Glomerular visceral epithelial cell (primary cell): Measurements from ENCODE around the gene KCNJ15.
A peak's percentile ranks its signal among the peaks of the same experiment; 100 is the strongest.
"Not testable (repeated sequence)": the region's sequence is repeated elsewhere in the genome, so short reads cannot be mapped to it uniquely, and the experiment has no call there.

Experiments used
- DNase-seq: peaks from one replicate; pipeline ENCODE4 v3.0.0-alpha.2; 2016; ENCODE audit errors: extremely low spot score

KCNJ15 gene

GRCh38 chr21:38256599-38257302 is at the start of gene KCNJ15:
KCNJ15 (plus strand) TSS chr21:38256991; CDS start chr21:38299262, 42,271 bp downstream.
- no peak for DNase-seq

DNA sequence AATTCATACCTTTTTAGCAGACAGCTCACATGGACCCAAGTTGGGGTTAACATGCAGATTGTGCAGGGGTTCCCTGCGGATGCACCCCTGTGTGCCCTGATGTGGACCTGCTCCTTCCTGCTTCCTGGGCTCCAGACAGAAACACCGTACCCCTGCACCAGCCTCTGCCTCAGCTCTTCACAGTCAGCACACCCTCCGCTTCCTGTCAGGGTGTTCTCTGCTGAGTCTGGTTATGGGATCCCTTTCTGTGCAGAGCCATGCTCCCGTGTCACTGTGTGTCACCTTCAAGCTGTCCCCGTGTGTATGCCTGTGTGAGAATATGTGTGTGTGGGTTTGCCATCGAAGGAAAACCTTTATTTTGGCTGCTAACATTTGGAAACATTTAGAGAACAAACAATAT is 48.7 kb upstream of the KCNJ15 start:
- no peak for DNase-seq

DNA sequence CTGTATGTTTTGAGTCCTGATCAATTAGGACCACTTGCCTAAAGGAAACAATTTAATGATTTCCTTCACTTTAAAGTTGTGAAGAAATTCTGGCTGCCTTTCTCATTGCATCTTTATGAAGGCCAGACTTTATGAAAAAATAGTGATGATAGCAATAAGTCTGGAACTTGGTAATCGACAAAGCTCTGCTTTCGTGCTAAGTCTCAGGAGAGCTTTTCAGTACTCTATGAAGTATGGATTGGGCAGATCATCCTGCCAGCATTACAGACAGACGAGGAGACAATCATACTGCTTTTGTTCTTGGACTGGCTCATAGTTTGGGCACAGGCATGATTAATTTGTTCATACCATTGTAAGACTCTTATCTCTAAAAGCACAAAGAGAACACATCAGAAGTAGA is 45.5 kb upstream of the KCNJ15 start:
- no peak for DNase-seq

GRCh38 chr21:38212706-38213105 is 44.1 kb upstream of the KCNJ15 start:
- no peak for DNase-seq

- DNase-seq, result peak; percentile 81
Measured at GRCh38 chr21:38219049-38219628, 37.7 kb upstream of the KCNJ15 start.

- no peak for DNase-seq
Measured at GRCh38 chr21:38220270-38220737, 36.5 kb upstream of the KCNJ15 start.

DNA sequence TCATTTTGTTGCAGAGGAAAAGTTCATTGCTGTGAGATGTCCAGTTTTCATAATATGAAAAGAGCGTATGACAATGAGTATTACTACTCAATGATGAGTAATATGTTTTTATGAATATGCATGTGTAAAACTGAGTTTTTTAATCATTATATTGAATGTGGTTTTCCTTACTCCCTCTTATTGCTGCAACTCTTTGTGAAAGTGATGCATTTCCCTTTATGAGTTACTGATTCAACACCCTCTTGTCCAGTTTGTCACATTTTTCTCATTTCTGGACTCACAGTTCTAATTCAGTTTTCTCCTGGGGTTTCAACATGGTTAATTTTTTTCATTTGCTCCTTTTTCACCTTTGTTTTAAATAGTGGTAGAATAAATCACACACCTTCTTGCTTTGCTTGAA is 35.2 kb upstream of the KCNJ15 start:
- peak; percentile 54 for DNase-seq

DNA sequence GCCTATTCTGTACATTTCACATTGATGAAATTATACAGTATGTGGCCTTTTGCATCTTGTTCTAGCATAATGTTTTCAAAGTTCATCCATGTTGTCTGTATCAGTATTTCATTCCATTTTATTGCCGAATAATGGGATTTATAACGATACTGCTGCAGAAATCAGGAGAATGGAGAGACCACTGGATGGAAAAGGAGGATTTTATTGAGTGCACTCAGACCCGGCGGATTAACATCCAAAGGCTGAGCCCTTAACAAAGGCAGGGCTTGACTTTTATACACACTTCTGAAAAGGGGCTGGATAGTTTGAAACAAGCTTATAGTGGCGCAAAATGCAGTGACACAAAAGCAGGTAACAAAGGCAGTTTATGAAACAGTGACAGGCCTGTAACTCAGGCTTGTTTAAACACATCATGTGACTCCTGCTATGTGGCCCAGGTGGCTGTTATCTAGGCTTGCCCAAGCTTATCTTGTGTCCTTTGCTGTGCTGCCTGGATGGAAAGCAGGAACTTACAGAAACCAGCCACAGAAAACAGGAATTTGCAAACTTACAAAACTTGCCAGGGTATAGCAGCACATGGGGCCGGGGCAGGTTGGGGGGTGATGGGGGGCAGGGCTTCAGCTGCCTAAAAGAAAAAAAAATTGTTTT is 32.8 kb upstream of the KCNJ15 start:
- no peak for DNase-seq

- no peak for DNase-seq
Measured at GRCh38 chr21:38227401-38227800, 29.4 kb upstream of the KCNJ15 start.

- no peak for DNase-seq
Measured at GRCh38 chr21:38228115-38228514, 28.7 kb upstream of the KCNJ15 start.

GRCh38 chr21:38228537-38228936 is 28.3 kb upstream of the KCNJ15 start:
- DNase-seq, result no peak

DNA sequence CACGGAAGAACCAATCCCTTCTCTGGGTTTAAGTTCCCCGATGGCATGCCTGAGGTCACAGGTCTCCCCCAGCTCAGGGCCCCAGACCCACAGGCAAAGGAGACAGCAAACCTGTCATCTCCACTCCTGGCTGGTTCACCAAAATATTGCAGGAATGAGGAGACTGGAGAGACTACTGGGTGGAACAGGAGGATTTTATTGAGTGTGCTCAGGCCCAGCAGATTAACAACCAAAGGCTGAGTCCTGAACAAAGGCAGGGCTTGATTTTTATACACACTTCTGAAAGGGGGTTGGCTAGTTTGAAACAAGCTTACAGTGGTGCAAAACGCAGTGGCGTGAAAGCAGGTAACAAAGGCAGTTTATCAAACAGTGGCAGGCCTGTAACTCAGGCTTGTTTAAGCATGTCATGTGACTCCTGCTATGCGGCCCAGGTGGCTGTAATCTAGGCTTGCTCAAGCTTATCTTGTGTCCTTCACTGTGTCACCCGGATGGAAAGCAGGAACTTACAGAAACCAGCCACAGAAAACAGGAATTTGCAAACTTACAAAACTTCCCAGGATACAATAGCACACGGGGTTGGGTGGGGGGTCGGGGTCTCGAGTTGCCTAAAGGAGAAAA is 27.4 kb upstream of the KCNJ15 start:
- DNase-seq, result no peak

DNA sequence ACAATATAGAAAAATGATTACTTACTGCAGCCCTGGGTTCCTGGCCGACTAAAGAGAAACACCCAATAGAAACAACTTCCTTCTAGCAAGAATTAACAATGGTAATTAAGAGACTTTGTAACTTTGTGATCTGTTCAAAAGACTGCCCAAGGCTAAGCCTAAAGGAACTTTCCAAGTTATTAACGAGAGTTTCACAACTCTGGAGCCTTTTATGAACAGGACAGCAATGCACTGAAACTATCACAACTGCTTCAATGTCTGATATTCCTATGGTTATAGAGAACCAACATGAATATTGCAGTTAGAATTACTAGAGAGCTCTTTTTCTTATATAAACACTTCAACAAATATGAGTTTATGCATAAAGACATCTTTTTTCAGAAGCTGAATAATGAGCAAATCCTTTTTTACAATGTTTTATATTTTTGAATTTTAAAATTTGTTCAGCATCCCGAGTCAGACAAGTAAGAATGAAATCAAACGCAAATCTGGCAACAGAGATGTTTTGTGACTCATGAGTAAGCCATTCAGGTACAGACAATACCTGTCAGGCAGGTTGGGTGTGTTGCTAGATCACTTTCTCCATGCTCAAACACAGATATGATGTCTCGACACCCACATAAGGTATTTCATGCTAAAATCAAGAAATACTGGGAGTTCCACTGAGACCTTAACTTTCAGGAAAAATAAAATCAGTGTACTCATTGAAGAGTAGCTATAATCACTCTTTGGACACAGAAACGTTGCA is 22.2 kb upstream of the KCNJ15 start:
- no peak for DNase-seq

- DNase-seq, result not testable (repeated sequence)
Measured at GRCh38 chr21:38235251-38235650, 21.5 kb upstream of the KCNJ15 start.

DNA sequence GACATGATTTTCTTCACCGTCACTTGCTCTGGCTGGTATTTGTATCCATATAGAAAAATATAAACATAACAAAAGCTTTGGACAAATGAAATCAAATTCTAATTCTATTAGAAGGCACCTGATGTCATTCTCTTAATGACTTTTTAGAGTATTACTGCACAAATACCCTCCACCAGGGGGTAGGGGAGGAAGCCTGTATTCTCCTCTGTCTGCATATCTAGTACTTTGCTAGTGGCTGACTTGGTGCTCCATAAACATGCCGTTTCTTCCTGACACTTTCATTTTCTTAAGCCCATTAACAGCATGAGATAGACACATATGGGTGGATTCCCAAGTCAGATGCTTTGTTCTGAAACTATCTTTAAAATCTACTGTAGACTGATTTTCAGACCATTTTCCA is 20.6 kb upstream of the KCNJ15 start:
- DNase-seq, result no peak

DNA sequence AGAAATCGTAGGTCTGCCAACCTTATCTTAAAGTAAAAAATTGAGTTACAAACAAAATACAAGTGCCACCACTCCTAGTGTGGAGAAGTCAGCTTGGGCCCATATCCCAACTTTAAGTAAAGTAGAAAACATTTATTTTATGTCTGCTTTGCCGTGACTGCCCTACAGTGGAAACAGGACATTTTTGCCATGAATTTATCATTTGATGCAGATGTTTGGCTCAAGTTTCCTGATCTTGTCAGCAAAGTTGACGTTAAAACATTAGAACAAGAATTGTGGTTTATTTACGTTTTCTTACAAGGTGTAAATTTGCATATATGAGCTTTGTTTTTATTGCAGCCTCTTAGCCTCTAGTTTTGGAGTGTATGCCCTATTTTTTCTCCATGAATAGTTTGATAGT is 17.1 kb upstream of the KCNJ15 start:
- no peak for DNase-seq

DNA sequence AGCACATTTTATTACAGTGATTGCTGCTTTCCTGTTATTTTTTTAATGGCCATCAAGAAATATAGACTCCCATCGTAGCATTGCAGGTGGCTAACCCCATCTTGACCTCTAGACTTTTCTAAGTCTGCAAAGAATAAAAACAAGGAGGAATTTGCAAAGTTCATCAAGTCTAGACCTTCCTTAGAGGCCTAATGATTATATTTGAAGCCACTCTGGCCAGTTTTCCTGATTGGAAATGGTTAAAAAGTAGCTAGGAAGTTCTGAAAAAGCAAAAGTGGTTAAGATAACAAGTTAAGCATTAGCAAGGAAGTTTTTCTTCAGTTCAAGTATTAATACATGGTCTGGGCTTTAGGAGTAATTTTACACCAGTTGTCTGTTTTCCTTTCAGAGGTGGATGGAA is 16.7 kb upstream of the KCNJ15 start:
- peak; percentile 61 for DNase-seq

- peak; percentile 70 for DNase-seq
Measured at GRCh38 chr21:38241029-38241740, 15.6 kb upstream of the KCNJ15 start.

GRCh38 chr21:38242061-38242460 is 14.7 kb upstream of the KCNJ15 start:
- DNase-seq, result no peak

- no peak for DNase-seq
Measured at GRCh38 chr21:38243732-38244406, 12.9 kb upstream of the KCNJ15 start.

- DNase-seq, result no peak
Measured at GRCh38 chr21:38244407-38244787, 12.4 kb upstream of the KCNJ15 start.
